PFSK-1 (cell line): Measurements from ENCODE around the gene FANCL.

Experiments used
- FOXP2 ChIP-seq: optimal IDR thresholded peaks from 2 replicates; pipeline ENCODE3; 2011; ENCODE audit warnings: borderline replicate concordance, control low read depth, inconsistent platforms; ENCODE audit not compliant: insufficient read depth; ENCODE audit errors: extremely low read length, extremely low read depth
- POLR2AphosphoS5 ChIP-seq: IDR thresholded peaks from 2 replicates; pipeline ENCODE4 v1.6.1; 2012; ENCODE audit warnings: low read depth, mild to moderate bottlenecking, control low read depth, low read length, moderate library complexity
- SIN3A ChIP-seq: IDR thresholded peaks from 2 replicates; pipeline ENCODE4 v1.6.1; 2012; ENCODE audit warnings: mild to moderate bottlenecking, low read length, moderate library complexity, borderline replicate concordance; ENCODE audit not compliant: insufficient read depth
- TAF1 ChIP-seq: IDR thresholded peaks from 2 replicates; pipeline ENCODE4 v1.6.1; 2012; ENCODE audit warnings: low read length, control low read depth, borderline replicate concordance; ENCODE audit not compliant: insufficient read depth
- TF ChIP-seq, protein P1 (sequence below), 2 experiments: IDR thresholded peaks; 2 replicates each; pipeline versions ENCODE4 v1.6.1 to v1.8.0; 2011 to 2012; ENCODE audit warnings: low read depth in 2 of 2, low read length in 2 of 2, control low read depth in 1 of 2, inconsistent platforms in 1 of 2, mild to moderate bottlenecking in 1 of 2, moderate library complexity in 1 of 2; ENCODE audit not compliant: insufficient read depth in 1 of 2

The FANCL gene

DNA sequence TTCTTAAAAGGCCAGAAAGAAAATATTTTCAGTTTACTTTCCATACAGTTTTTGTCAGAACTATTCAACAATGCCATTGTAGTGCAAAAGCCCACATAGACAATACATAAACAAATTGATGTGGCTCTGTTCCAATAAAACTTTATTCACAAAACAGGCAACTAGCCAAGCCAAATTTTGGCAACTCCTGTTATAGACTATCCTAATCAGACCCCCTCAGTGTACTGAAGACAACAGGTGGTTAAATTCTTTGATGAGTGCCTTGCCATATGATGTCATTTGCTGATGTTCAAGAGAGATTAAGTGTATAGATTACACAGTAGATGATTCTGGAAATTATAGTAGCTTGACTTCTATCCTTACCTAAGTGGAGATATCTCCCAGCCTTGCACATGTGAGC is 83.4 kb downstream of the FANCL start:
- TF ChIP-seq, protein P1, sequence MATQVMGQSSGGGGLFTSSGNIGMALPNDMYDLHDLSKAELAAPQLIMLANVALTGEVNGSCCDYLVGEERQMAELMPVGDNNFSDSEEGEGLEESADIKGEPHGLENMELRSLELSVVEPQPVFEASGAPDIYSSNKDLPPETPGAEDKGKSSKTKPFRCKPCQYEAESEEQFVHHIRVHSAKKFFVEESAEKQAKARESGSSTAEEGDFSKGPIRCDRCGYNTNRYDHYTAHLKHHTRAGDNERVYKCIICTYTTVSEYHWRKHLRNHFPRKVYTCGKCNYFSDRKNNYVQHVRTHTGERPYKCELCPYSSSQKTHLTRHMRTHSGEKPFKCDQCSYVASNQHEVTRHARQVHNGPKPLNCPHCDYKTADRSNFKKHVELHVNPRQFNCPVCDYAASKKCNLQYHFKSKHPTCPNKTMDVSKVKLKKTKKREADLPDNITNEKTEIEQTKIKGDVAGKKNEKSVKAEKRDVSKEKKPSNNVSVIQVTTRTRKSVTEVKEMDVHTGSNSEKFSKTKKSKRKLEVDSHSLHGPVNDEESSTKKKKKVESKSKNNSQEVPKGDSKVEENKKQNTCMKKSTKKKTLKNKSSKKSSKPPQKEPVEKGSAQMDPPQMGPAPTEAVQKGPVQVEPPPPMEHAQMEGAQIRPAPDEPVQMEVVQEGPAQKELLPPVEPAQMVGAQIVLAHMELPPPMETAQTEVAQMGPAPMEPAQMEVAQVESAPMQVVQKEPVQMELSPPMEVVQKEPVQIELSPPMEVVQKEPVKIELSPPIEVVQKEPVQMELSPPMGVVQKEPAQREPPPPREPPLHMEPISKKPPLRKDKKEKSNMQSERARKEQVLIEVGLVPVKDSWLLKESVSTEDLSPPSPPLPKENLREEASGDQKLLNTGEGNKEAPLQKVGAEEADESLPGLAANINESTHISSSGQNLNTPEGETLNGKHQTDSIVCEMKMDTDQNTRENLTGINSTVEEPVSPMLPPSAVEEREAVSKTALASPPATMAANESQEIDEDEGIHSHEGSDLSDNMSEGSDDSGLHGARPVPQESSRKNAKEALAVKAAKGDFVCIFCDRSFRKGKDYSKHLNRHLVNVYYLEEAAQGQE (IDR thresholded peaks at IDR 0.05; ENCODE audit: insufficient read depth in 1 of 2, low read depth in 2 of 2, low read length in 2 of 2) = no peak
- TF ChIP-seq TAF1 (no peak), FOXP2 (no peak), POLR2AphosphoS5 (no peak), SIN3A (no peak)

DNA sequence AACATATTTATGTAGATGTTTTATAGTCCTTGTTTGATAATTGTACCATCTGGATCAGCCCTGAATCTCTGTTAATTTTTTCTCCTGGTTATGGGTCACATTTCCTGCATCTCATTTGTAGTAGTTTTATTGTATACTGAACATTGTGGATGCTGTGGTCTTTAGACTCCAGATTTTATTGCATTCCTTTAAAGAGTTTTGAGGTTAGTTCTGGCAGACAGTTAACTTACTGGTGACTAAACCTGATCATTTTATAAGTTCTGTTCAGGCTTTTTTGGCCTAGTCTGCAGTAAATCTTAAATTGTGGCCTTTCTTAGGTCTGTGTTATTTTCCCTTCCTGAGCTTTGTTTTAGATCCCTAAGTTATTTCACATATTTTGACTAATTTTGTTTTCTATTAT is 84.3 kb downstream of the FANCL start:
- TF ChIP-seq, protein P1 (IDR thresholded peaks at IDR 0.05; ENCODE audit: insufficient read depth in 1 of 2, low read depth in 2 of 2, low read length in 2 of 2) = no peak
- TF ChIP-seq TAF1 (no peak), POLR2AphosphoS5 (no peak), FOXP2 (no peak), SIN3A (no peak)

DNA sequence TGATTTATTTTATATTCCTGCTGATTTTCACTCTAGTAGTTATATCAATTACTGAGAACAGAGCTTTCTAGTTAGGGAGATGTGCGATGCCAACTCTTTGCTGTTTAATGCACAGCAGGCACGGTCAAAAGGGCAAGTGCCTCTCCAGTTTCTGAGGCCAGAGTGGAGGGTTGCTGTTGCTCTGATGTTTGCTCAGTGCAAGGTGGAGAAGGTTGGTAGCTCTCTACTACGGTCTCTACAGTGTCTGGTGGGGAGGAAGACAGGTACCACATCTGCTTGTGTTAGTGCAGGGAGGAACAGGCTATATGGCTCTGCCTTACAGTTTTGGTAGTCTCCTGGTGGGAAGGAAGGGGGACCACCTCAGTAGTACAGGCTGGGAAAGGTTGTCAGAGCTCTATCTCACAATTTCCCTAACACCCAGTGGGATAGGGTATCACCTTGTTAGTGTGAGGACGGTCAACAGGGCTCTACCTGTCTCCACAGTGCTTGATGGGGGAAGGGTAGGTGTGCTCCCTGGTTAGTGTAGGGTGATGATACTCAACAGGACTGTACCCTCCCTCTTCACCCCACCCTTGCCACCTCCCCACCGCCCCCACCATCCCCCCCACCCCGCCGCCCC is 85.9 kb downstream of the FANCL start:
- TF ChIP-seq FOXP2 (no peak), POLR2AphosphoS5 (no peak), SIN3A (no peak), TAF1 (no peak)
- TF ChIP-seq, protein P1 (IDR thresholded peaks at IDR 0.05; ENCODE audit: insufficient read depth in 1 of 2, low read depth in 2 of 2, low read length in 2 of 2) = no peak

DNA sequence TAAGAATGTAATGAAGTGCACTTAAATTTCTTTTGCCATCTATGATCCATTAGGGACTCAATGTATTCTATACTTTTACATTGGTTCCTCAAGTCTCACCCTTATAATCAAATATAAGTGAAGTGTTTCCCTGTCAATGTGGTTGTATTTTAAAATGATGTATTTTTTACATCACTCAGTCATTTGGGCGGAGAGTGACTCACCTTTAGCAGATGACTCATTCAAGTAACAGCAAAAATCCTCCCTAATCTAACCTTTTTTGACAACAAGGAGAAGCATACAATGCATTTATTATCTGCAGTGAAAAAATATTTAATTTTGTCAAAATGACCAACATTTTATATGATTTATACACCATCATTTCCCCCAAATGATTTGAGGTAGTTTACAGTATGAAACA is 94.4 kb downstream of the FANCL start:
- TF ChIP-seq, protein P1 (IDR thresholded peaks at IDR 0.05; ENCODE audit: insufficient read depth in 1 of 2, low read depth in 2 of 2, low read length in 2 of 2) = no peak
- TF ChIP-seq SIN3A (no peak), POLR2AphosphoS5 (no peak), TAF1 (no peak), FOXP2 (no peak)

DNA sequence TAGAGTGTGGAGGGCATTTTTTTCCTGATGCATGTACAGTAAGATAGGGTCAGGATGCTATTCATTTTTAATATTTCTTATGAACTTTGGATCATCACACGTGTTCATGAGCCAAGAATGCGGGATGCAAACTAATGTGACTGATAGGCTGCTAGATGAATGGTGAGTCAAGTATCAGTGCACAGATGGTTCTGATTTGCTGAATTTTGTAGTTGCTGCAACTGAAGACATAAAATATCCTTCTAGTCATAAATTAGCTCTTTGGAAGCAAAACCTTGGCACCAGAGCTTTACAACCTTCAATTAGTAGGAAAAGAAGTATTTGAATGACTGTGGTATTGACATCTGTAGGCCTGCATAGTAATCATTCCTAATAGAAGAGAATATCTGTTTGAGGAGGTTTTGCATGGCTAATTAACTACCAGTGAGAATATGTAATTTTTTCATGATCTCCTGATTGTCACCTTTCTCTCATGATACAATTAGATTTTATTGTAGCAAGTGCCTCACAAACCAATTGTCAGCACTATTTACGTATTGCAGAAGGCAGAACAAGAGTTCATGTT is 100.5 kb downstream of the FANCL start:
- TF ChIP-seq FOXP2 (no peak), POLR2AphosphoS5 (no peak), SIN3A (no peak), TAF1 (no peak)
- TF ChIP-seq, protein P1 (IDR thresholded peaks at IDR 0.05; ENCODE audit: insufficient read depth in 1 of 2, low read depth in 2 of 2, low read length in 2 of 2) = no peak
